ENCODE data around the gene DNAL1. TPM values are rescaled to one million over a fixed set of nuclear protein-coding genes. Genes with fewer than 3 reads are reported as not detected.

The DNAL1 gene
- total and polyA plus RNA-seq, 2 experiments from 2014 or later, result 6.0 to 6.9 TPM

DNA sequence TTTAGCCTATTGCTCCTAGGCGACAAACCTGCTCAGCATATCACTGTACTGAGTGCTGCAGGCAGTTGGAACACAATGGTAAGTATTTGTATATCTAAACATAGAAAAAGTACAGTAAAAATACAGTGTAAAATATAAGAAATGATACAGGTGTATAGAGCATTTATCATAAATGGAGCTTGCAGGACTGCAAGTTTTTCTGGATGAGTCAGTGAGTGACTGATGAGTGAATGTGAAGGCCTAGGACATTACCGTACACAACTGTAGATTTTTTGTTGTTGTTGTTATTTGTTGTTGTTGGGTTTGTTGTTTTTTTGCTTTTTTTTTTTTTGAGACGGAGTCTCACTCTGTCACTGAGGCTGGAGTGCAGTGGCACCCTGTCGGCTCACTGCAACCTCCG lies 36.0 kb downstream of the DNAL1 start:
- H4K20me1 ChIP-seq (ENCODE audit: insufficient read depth, poor library complexity, severe bottlenecking), result no peaks in the 10 kb centered on the region
- H3K9me2 ChIP-seq (replicated peaks; ENCODE audit: insufficient read depth), result no peaks in the 10 kb centered on the region
- H3K27ac ChIP-seq, result no peak overlapping the region
- no peaks in the 10 kb centered on the region for H3K36me3 ChIP-seq (replicated peaks; ENCODE audit: insufficient read depth, low read depth)
- no peak for DNase-seq (ENCODE audit: low spot score)
- no peak overlapping the region for H3K4me3 ChIP-seq
- no peaks in the 10 kb centered on the region for H3K9me3 ChIP-seq (ENCODE audit: low read depth)
- H3K79me2 ChIP-seq, result no peaks in the 10 kb centered on the region
- H3K4me2 ChIP-seq, result no peak overlapping the region
- H2AFZ ChIP-seq, result no peak overlapping the region
- H3K27me3 ChIP-seq, result no peaks in the 10 kb centered on the region
- no peaks in the 10 kb centered on the region for H3K4me1 ChIP-seq (ENCODE audit: insufficient read depth)
- WGBS (ENCODE audit: low lambda C conversion rate, missing lambda C conversion rate), result 96% methylated on average over 5 of the region's 5 CpGs
- TF ChIP-seq EZH2 (IDR thresholded peaks at IDR 0.05; ENCODE audit: borderline replicate concordance), result no peak
- TF ChIP-seq, protein P1, sequence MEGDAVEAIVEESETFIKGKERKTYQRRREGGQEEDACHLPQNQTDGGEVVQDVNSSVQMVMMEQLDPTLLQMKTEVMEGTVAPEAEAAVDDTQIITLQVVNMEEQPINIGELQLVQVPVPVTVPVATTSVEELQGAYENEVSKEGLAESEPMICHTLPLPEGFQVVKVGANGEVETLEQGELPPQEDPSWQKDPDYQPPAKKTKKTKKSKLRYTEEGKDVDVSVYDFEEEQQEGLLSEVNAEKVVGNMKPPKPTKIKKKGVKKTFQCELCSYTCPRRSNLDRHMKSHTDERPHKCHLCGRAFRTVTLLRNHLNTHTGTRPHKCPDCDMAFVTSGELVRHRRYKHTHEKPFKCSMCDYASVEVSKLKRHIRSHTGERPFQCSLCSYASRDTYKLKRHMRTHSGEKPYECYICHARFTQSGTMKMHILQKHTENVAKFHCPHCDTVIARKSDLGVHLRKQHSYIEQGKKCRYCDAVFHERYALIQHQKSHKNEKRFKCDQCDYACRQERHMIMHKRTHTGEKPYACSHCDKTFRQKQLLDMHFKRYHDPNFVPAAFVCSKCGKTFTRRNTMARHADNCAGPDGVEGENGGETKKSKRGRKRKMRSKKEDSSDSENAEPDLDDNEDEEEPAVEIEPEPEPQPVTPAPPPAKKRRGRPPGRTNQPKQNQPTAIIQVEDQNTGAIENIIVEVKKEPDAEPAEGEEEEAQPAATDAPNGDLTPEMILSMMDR (IDR thresholded peaks at IDR 0.05; ENCODE audit: poor library complexity), result no peak

DNA sequence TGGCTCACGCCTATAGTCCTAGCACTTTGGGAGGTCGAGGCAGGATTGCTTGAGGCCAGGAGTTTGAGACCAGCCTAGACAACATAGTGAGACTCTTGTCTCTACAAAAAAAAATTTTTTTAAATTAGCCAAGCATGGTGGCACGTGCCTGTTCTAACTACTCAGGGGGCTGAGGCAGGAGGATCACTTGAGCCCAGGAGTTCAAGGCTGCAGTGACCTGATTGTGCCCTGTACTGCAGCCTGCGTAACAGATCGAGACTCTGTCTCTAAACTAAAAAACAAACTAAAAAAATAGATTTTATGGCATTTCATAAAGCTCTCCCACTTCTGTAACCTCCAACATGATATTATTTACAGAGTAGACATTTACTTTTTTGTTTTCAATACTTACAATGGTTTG lies 39.8 kb downstream of the DNAL1 start:
- no peaks in the 10 kb centered on the region for H3K27me3 ChIP-seq
- no peaks in the 10 kb centered on the region for H3K36me3 ChIP-seq (replicated peaks; ENCODE audit: insufficient read depth, low read depth)
- H3K4me1 ChIP-seq (ENCODE audit: insufficient read depth), result no peaks in the 10 kb centered on the region
- H3K27ac ChIP-seq, result no peak overlapping the region
- no peaks in the 10 kb centered on the region for H3K9me3 ChIP-seq (ENCODE audit: low read depth)
- no peak overlapping the region for H3K4me2 ChIP-seq
- DNase-seq (ENCODE audit: low spot score), result no peak
- WGBS (ENCODE audit: low lambda C conversion rate, missing lambda C conversion rate), result 94% methylated on average over 5 of the region's 5 CpGs
- H4K20me1 ChIP-seq (ENCODE audit: insufficient read depth, poor library complexity, severe bottlenecking), result no peaks in the 10 kb centered on the region
- no peak for TF ChIP-seq EZH2phosphoT487 (IDR thresholded peaks at IDR 0.05; ENCODE audit: low read depth, severe bottlenecking, unreplicated experiment)
- TF ChIP-seq, protein P1 (IDR thresholded peaks at IDR 0.05; ENCODE audit: poor library complexity), result no peak
- no peak for TF ChIP-seq EZH2 (IDR thresholded peaks at IDR 0.05; ENCODE audit: borderline replicate concordance)
- no peaks in the 10 kb centered on the region for H3K79me2 ChIP-seq
- no peak overlapping the region for H2AFZ ChIP-seq
- H3K4me3 ChIP-seq, result no peak overlapping the region
- H3K9me2 ChIP-seq (replicated peaks; ENCODE audit: insufficient read depth), result no peaks in the 10 kb centered on the region

DNA sequence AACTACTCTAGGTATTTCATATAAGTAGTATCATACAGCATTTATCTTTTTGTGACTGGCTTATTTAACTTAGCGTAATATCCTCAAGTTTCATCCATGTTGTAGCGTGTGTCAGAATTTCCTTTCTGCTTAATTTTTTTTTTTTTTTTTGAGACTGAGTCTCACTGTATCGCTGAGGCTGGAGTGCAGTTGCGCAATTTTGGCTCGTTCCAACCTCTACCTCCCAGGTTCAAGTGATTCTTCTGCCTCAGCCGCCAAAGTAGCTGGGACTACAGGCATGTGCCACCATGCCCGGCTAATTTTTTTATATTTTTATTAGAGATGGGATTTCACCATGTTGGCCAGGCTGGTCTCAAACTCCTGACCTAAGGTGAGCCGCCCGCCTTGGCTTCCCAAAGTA lies 40.5 kb downstream of the DNAL1 start:
- H3K27me3 ChIP-seq, result no peaks in the 10 kb centered on the region
- H3K4me2 ChIP-seq, result no peak overlapping the region
- no peak for DNase-seq (ENCODE audit: low spot score)
- H3K9me3 ChIP-seq (ENCODE audit: low read depth), result no peaks in the 10 kb centered on the region
- no peak overlapping the region for H2AFZ ChIP-seq
- no peaks in the 10 kb centered on the region for H3K79me2 ChIP-seq
- no peaks in the 10 kb centered on the region for H4K20me1 ChIP-seq (ENCODE audit: insufficient read depth, poor library complexity, severe bottlenecking)
- H3K4me3 ChIP-seq, result no peak overlapping the region
- WGBS (ENCODE audit: low lambda C conversion rate, missing lambda C conversion rate), result 97% methylated on average over 9 of the region's 9 CpGs
- TF ChIP-seq EZH2 (IDR thresholded peaks at IDR 0.05; ENCODE audit: borderline replicate concordance), result no peak
- TF ChIP-seq, protein P1 (IDR thresholded peaks at IDR 0.05; ENCODE audit: poor library complexity), result no peak
- no peaks in the 10 kb centered on the region for H3K4me1 ChIP-seq (ENCODE audit: insufficient read depth)
- no peaks in the 10 kb centered on the region for H3K36me3 ChIP-seq (replicated peaks; ENCODE audit: insufficient read depth, low read depth)
- H3K27ac ChIP-seq, result no peak overlapping the region
- H3K9me2 ChIP-seq (replicated peaks; ENCODE audit: insufficient read depth), result no peaks in the 10 kb centered on the region

DNA sequence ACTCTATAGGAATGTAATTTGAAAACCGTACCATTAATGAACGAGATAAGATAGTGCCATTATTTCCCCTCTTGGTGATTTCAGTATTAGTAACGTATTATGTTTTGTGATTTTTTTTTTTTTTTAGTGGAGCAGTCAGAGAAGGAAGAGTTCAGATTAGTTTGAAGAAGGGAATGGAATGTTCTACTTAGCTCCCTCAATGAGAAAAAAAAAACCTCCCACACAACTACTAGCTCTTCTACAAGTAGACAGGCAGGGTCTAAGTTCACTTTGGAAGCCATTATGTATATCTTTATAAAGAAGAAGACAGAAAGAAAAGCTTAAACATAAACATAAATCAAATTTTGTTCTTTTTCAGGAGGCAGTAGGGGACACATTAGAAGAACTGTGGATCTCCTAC lies 42.1 kb downstream of the DNAL1 start:
- H3K9me3 ChIP-seq (ENCODE audit: low read depth), result no peaks in the 10 kb centered on the region
- no peaks in the 10 kb centered on the region for H3K79me2 ChIP-seq
- TF ChIP-seq EZH2 (IDR thresholded peaks at IDR 0.05; ENCODE audit: borderline replicate concordance) (no peak), EZH2phosphoT487 (IDR thresholded peaks at IDR 0.05; ENCODE audit: low read depth, severe bottlenecking, unreplicated experiment) (no peak)
- TF ChIP-seq, protein P1 (IDR thresholded peaks at IDR 0.05; ENCODE audit: poor library complexity), result no peak
- no peaks in the 10 kb centered on the region for H4K20me1 ChIP-seq (ENCODE audit: insufficient read depth, poor library complexity, severe bottlenecking)
- no peaks in the 10 kb centered on the region for H3K27me3 ChIP-seq
- H3K9me2 ChIP-seq (replicated peaks; ENCODE audit: insufficient read depth), result no peaks in the 10 kb centered on the region
- DNase-seq (ENCODE audit: low spot score), result no peak
- no peak overlapping the region for H3K4me3 ChIP-seq
- H2AFZ ChIP-seq, result no peak overlapping the region
- no peaks in the 10 kb centered on the region for H3K36me3 ChIP-seq (replicated peaks; ENCODE audit: insufficient read depth, low read depth)
- no peak overlapping the region for H3K4me2 ChIP-seq
- 82% methylated on average over 3 of the region's 3 CpGs for WGBS (ENCODE audit: low lambda C conversion rate, missing lambda C conversion rate)
- no peaks in the 10 kb centered on the region for H3K4me1 ChIP-seq (ENCODE audit: insufficient read depth)
- peak overlapping the region; percentile 45 for H3K27ac ChIP-seq
